HepG2 (cell line): Measurements from ENCODE around the gene CHST4. TPM values are rescaled to one million over a fixed set of nuclear protein-coding genes. Genes with fewer than 3 reads are reported as not detected.

Experiments
- CCAR2 ChIP-seq: fragments of 200-400 bp; formaldehyde crosslinking; optimal IDR thresholded peaks from 2 replicates; pipeline ENCODE3; 2018; ENCODE audit warnings: low read depth, mild to moderate bottlenecking, low read length, moderate library complexity
- CEBPG ChIP-seq: IDR thresholded peaks from 2 replicates; pipeline ENCODE4 v1.6.1; 2016
- FOXO4 ChIP-seq: sonication (generic); formaldehyde crosslinking; conservative IDR thresholded peaks from 2 replicates; pipeline ENCODE4 v1.8.1; 2023; ENCODE audit warnings: missing genetic modification reagents
- HINFP ChIP-seq: sonication (generic); formaldehyde crosslinking; IDR thresholded peaks from 2 replicates; pipeline ENCODE4 v1.4.0; 2020; ENCODE audit warnings: low read depth, mild to moderate bottlenecking, missing genetic modification reagents
- NBN ChIP-seq: fragments of 450-650 bp; conservative IDR thresholded peaks from 2 replicates; pipeline ENCODE4 v1.6.1; 2017
- RXRB ChIP-seq: IDR thresholded peaks from 2 replicates; pipeline ENCODE4 v1.6.1; 2016; ENCODE audit warnings: borderline replicate concordance, missing genetic modification reagents, missing compliant biosample characterization
- SMC3 ChIP-seq: IDR thresholded peaks from 2 replicates; pipeline ENCODE4 v1.6.1; 2011; ENCODE audit warnings: low read length, improper control_type of control experiment
- SNRNP70 ChIP-seq: fragments of 200-400 bp; formaldehyde crosslinking; IDR thresholded peaks from 2 replicates; pipeline ENCODE4 v1.6.1; 2017; ENCODE audit warnings: mild to moderate bottlenecking, low read depth, low read length, moderate library complexity
- TIGD3 ChIP-seq: sonication (generic); formaldehyde crosslinking; IDR thresholded peaks from 2 replicates; pipeline ENCODE4 v1.5.1; 2020; ENCODE audit warnings: mild to moderate bottlenecking, missing genetic modification reagents, borderline replicate concordance
- ZBTB39 ChIP-seq: sonication (generic); formaldehyde crosslinking; IDR thresholded peaks from 2 replicates; pipeline ENCODE4 v1.5.0; 2020; ENCODE audit warnings: missing genetic modification reagents
- ZNF136 ChIP-seq: sonication (generic); formaldehyde crosslinking; IDR thresholded peaks from 2 replicates; pipeline ENCODE4 v1.8.1; 2022; ENCODE audit warnings: low read depth, mild to moderate bottlenecking, moderate library complexity, missing genetic modification reagents
- ZNF142 ChIP-seq: sonication (generic); formaldehyde crosslinking; IDR thresholded peaks from 2 replicates; pipeline ENCODE4 v1.4.0; 2020; ENCODE audit warnings: missing genetic modification reagents
- ZNF776 ChIP-seq: sonication (generic); formaldehyde crosslinking; IDR thresholded peaks from 2 replicates; pipeline ENCODE4 v1.4.0; 2020; ENCODE audit warnings: mild to moderate bottlenecking, missing genetic modification reagents
- polyA plus RNA-seq, 8 experiments: library from polyadenylated mRNA; depleted of rRNA in 3 of 8; stranded (reverse) in 7 of 8; unstranded in 1 of 8; fragments of >200 nt; fragmentation: Illumina TruSeq in 4 of 8; extraction: Trizol in 4 of 8; gene quantifications; 2 replicates each; pipeline versions ENCODE4 v1.2.1 to v1.2.3, GENCODE V29; 2011 to 2016; ENCODE audit warnings: low read depth in 4 of 8, missing spikeins in 1 of 8, mixed read lengths in 1 of 8; ENCODE audit not compliant: insufficient read depth in 1 of 8
- total RNA-seq, 5 experiments: library from RNA; depleted of rRNA; stranded (reverse); fragments of >200 nt; fragmentation: Illumina TruSeq; extraction: Trizol; gene quantifications; 2 replicates each; pipeline ENCODE4 v1.2.3, GENCODE V29; 2016; ENCODE audit warnings: low read depth in 1 of 5

Gene CHST4
- total and polyA plus RNA-seq, 2 of the 13 experiments (the other 11 are each of a cell fraction or from before 2014, with no cell fraction given): not detected

GRCh38 chr16:71584543-71585317 lies 58.5 kb downstream of the CHST4 start (continued):
- TF ChIP-seq ZNF142 (CRISPR knock-in tag) (no peak), NBN (no peak), RXRB (CRISPR knock-in tag) (peak; percentile 51; the same call in 1 of the 2 replicates), SMC3 (no peak), ZNF776 (no peak), ZBTB39 (CRISPR knock-in tag) (no peak), TIGD3 (CRISPR knock-in tag) (no peak), SNRNP70 (no peak), HINFP (no peak), FOXO4 (CRISPR knock-in tag) (no peak), ZNF136 (CRISPR knock-in tag) (no peak), CEBPG (CRISPR knock-in tag) (no peak), CCAR2 (no peak)
